Muscle layer of colon (tissue), 2 donors: Measurements from ENCODE around the gene ACOXL.

Experiments used
- H3K27ac ChIP-seq: one replicate; pipeline ENCODE4 v1.7.0; 2013; ENCODE audit warnings: low read depth, mild to moderate bottlenecking, low read length, moderate library complexity
- H3K27me3 ChIP-seq, 2 donors: one replicate each; pipeline ENCODE4 v1.7.0; 2013; ENCODE audit warnings: low read length in 2 of 2, mild to moderate bottlenecking in 2 of 2; ENCODE audit not compliant: insufficient read depth in 2 of 2, control insufficient read depth in 1 of 2
- H3K36me3 ChIP-seq: one replicate; pipeline ENCODE4 v1.7.0; 2013; ENCODE audit warnings: mild to moderate bottlenecking, low read length; ENCODE audit not compliant: insufficient read depth
- H3K4me1 ChIP-seq: one replicate; pipeline ENCODE4 v1.7.0; 2013; ENCODE audit warnings: mild to moderate bottlenecking, low read length; ENCODE audit not compliant: insufficient read depth
- H3K4me3 ChIP-seq, 2 donors: one replicate each; pipeline ENCODE4 v1.7.0; 2013; ENCODE audit warnings: low read length in 2 of 2, low read depth in 1 of 2, mild to moderate bottlenecking in 1 of 2, moderate library complexity in 1 of 2
- H3K9ac ChIP-seq: one replicate; pipeline ENCODE4 v1.7.0; 2013; ENCODE audit warnings: low read length
- H3K9me3 ChIP-seq: one replicate; pipeline ENCODE4 v1.7.0; 2013; ENCODE audit warnings: mild to moderate bottlenecking, low read length
- donor health status: abdominal sarcoma.
- donor health status: Adenocarcinoma of cecum.

ACOXL gene

DNA sequence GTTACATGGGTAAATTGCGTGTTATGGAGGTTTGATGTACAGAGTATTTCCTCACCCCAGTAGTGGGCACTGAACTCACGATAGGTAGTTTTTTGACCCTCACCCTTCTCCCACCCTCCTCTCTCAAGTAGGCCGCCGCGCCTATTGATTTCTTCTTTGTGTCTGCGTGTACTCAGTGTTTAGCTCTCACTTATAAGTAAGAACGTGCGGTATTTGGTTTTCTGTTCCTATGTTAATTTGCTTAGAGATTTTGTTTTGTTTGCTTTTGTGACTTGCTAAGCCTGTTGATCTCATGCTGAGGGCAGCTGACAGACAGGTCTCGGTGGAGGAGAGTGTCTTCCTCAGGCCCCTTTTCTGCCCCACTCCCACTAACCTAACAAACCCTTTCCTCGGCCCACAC, 36.2 kb downstream of the ACOXL start:
- no peaks in the 10 kb centered on the region for H3K9me3 ChIP-seq
- no peak overlapping the region for H3K9ac ChIP-seq
- H3K27me3 ChIP-seq: no peaks in the 10 kb centered on the region
- H3K4me3 ChIP-seq: no peak overlapping the region
- H3K36me3 ChIP-seq: no peaks in the 10 kb centered on the region
- no peak overlapping the region for H3K27ac ChIP-seq
- H3K4me1 ChIP-seq: peaks cover 30% of the 10 kb centered on the region

DNA sequence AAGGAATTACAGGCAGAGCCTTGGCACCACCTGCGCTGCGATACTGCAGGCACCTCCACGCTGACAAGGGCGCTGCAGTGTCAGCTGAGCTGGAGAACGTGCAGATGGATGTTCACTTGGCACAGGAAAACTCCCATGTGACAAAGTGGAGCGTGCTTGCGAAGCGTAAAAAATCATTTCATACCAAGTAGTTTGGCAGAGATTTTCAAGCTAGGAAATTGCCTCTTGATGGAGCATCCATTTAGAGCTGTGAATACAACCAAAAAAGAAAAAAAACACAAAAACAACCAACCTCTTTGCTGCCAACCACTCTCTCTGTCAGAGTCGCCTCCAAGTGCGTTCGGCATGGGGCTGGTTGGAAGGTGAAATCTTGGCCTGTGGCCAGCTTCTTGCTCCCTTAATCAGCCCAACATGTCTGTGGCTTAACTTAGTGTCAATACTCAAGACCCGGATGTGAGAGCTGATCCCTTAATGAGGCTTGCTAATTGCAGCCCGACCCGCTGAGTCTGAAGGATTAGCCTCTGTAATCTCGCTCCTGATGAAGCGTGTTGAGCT, 38.1 kb downstream of the ACOXL start:
- Histone ChIP-seq H3K4me1 (peaks cover 36% of the 10 kb centered on the region), H3K27ac (no peak overlapping the region), H3K4me3 (peak overlapping the region in 1 of 2 donors; percentile 10)

DNA sequence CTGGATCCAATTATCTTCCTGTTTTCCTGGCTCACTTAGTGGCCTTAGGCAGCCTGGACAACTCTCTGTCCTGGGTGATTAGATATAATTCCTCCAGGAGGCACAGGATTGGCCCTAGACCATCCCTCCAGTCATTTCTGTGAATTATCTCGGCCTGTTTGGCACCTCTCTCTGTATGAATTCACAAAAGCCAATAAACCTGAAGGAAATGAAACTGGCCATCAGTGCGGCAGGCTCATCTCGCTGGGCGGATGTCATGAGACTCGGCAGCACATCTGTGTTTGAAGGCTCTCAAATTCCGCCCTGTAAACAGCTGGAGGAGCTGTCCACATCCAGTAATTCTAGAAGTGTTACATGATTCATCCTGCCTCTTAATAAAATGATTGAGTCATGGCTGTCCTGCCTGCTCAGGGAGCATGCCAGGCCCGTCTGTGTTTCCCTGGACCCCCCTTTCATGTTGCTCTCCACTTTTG, 38.6 kb downstream of the ACOXL start:
- no peaks in the 10 kb centered on the region for H3K36me3 ChIP-seq
- H3K9ac ChIP-seq: no peak overlapping the region
- H3K27me3 ChIP-seq: no peaks in the 10 kb centered on the region
- peak overlapping the region in 1 of 2 donors; percentile 10 for H3K4me3 ChIP-seq
- peaks cover 36% of the 10 kb centered on the region for H3K4me1 ChIP-seq
- no peak overlapping the region for H3K27ac ChIP-seq
- no peaks in the 10 kb centered on the region for H3K9me3 ChIP-seq

More for the DNA sequence above, 38.1 kb downstream of the ACOXL start:
- Histone ChIP-seq H3K9me3 (no peaks in the 10 kb centered on the region), H3K9ac (no peak overlapping the region), H3K36me3 (no peaks in the 10 kb centered on the region), H3K27me3 (no peaks in the 10 kb centered on the region)

DNA sequence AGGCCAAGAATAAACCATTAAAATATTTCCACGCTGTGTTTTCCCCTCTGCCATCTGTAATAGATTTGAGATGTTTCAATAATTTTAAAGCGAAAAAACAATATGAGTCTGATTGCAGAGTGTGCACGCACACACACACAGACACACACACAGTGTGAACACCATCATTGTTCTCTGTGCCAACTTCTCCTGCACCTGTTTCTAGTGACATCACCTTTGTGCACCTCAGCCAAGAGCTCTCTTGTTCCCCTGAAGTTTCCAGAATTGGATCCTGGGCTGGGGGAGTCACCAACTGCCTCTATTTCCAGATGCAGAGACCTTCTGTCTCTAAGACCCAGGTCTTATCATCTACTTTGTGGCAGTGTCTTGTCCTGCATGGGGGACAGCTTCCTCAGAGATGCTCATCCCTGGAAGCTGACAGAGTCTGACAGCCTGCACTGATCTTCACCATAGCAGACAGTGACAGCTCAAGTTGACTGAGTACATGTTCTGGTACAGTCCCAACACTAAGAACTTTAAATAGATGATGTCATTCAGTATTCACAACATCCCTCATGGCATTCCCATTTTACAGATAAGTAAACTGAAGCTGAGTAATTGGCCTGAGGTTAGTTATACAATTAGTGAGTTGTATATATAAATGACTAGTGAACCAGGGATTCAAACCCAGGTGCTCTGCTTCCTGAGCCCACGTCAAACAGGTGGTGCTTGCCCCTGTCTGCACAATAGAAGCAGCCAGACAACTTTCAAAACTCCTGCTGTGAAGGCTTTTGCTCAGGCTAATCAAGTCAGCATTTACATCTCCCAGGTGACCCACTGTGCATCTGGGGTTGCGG, 39.4 kb downstream of the ACOXL start:
- no peaks in the 10 kb centered on the region for H3K27me3 ChIP-seq
- no peaks in the 10 kb centered on the region for H3K36me3 ChIP-seq
- H3K9me3 ChIP-seq: no peaks in the 10 kb centered on the region
- H3K4me3 ChIP-seq: no peak overlapping the region
- peaks cover 36% of the 10 kb centered on the region for H3K4me1 ChIP-seq
- no peak overlapping the region for H3K27ac ChIP-seq
- H3K9ac ChIP-seq: no peak overlapping the region

DNA sequence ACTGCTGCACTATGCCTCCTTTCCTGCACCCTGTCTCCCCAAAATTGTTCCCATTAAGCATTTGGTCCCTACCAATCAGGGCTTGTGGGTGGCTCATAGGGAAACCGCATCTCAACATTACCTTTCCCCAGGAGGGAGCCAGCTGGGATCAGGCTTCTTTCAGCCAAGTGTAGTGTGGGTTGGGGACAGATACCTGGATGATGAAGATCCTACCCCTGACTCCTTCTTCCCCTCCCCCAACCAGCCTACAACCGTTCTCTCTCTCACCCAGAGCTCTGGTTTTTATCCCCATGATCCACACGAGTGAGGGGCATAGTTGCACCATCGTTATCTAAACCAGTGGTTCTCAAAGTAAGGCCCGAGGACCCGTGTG, 40.0 kb downstream of the ACOXL start:
- H3K4me1 ChIP-seq: peaks cover 36% of the 10 kb centered on the region
- no peak overlapping the region for H3K9ac ChIP-seq
- H3K9me3 ChIP-seq: no peaks in the 10 kb centered on the region
- H3K36me3 ChIP-seq: no peaks in the 10 kb centered on the region
- H3K27me3 ChIP-seq: no peaks in the 10 kb centered on the region
- H3K27ac ChIP-seq: no peak overlapping the region
- H3K4me3 ChIP-seq: no peak overlapping the region

DNA sequence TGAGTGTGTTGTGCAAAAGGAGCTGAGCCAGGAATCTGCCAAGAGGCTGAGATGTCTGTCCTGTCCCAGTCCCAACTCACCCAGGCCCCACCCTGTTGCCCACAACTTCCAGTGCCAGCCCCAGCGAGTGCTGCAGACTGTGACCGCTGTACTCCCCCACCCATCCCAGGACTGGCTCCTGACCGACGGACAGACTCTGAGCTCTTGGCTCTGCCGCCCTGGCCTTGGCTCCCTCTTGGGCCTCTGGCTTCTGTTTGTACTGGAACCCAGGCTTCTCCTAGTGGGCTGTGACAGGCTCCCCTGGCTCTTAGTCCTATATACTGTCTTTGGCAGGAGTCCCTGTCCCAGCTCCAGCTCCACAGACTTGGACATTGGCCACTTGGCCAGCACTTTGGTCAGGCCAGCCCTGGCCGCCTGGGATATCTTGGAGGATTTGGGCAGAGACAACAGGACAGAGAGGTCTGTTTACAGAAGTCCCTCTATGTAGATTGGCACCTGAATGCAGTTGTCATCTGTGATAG, 41.1 kb downstream of the ACOXL start:
- Histone ChIP-seq H3K36me3 (no peaks in the 10 kb centered on the region), H3K9ac (no peak overlapping the region), H3K4me3 (no peak overlapping the region), H3K27me3 (no peaks in the 10 kb centered on the region), H3K27ac (no peak overlapping the region), H3K9me3 (no peaks in the 10 kb centered on the region), H3K4me1 (peaks cover 36% of the 10 kb centered on the region)

DNA sequence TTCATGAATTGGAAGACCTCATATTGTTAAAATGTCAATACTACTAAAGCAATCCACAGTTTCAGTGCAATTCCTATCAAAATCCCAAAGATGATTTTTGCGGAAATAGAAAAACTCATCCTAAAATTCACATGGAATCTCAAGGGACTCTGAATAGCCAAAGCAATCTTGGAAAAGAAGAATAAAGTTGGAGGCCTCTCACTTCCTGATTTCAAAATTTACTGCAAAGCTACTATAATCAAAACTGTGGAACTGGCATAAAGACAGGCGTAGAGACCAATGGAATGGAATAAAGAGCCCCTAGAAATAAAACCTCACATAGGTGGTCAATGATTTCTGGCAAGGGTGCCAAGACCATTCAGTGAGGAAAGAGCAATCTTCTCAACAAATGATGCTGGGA, 42.3 kb downstream of the ACOXL start:
- Histone ChIP-seq H3K27me3 (no peaks in the 10 kb centered on the region), H3K9me3 (no peaks in the 10 kb centered on the region), H3K27ac (no peak overlapping the region), H3K9ac (no peak overlapping the region), H3K4me3 (no peak overlapping the region), H3K4me1 (peaks cover 36% of the 10 kb centered on the region), H3K36me3 (no peaks in the 10 kb centered on the region)

DNA sequence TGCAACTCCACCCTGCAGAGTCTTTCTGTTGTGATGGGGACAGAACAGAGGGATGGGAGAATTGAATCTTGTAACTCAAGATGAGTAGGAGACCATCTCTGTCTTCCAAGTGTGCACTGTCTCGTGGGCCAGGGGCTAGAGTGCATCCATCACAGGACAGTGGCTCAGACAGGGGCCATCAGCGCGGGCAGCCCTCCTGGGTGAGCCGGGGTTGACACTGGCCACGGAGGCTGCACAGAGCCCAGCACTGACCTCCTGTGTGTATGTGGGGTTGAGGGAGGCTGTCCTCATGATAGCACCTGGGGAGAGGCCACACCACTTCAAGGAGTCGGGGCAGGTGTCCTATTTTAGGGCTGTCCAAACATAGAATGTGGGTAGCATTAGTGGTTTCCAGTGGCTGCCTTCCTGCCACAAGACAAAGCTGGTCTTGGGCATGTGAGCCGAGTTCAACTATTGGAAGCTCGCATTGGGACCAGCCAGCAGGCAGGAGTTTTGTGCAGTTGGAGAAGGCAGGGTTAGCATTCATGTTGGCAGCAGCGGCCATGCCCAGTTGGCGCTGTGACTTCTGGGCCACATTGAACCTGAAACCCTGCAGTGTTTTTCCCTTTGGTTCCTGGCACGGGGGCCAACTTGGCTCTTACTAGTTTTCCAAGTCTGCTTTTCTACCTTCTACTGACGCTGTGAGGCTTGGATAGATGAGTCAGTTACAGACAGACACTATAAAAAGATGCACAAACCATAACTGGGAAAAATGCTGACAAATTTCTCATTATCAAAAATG, 45.3 kb downstream of the ACOXL start:
- Histone ChIP-seq H3K4me3 (no peak overlapping the region), H3K36me3 (no peaks in the 10 kb centered on the region), H3K4me1 (peaks cover 12% of the 10 kb centered on the region), H3K9me3 (no peaks in the 10 kb centered on the region), H3K9ac (no peak overlapping the region), H3K27me3 (no peaks in the 10 kb centered on the region), H3K27ac (no peak overlapping the region)

DNA sequence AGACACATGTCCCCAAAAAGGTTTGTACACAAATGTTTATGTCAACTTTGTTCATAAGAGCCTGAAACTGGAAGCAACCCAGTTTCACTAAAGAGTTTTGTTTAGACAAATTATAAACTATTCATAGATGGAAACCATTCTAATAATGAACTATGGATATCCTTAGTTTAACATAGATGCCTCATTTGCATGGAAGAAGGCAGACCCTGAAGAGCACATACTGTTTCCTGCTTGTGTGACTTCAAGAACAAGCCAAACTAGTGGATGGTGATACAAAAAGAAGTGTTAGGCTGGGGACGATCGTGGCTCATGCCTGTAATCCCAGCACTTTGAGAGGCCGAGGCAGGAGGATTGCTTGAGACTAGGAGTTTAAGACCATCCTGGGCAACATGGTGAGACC, 48.1 kb downstream of the ACOXL start:
- no peak overlapping the region for H3K27ac ChIP-seq
- H3K36me3 ChIP-seq: no peaks in the 10 kb centered on the region
- H3K9ac ChIP-seq: no peak overlapping the region
- no peaks in the 10 kb centered on the region for H3K4me1 ChIP-seq
- H3K27me3 ChIP-seq: no peaks in the 10 kb centered on the region
- no peaks in the 10 kb centered on the region for H3K9me3 ChIP-seq
- no peak overlapping the region for H3K4me3 ChIP-seq

DNA sequence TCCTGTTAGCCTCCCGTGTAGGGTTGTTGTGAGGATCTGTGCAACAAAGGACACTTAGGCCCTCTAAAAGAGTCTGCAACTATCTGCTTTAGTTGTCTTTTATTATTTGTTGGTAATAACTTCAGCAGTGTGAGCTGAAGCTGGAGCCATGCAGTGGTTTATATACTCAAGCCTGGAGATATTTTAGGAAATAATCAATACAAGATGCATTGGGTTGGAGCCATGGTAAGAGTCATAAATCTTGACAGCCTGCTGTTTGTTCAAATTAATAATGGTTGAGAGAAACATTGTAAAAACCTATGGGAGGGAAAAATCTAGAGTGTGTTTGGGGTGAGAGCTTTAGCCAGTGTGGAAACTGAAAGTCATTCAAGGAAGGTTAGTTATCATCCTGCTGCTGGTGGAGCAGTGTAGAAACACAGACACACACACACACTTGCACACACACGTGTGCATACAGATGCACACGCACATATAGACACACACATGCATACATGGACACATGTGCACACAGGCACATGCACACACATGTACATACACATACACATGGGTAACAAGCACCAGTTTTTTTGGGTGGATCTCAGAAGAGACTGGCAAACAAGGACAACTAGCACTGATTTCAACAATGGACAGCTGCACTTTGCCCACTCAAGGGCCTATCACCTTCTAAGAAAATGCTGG, 51.0 kb downstream of the ACOXL start:
- Histone ChIP-seq H3K4me1 (no peaks in the 10 kb centered on the region), H3K36me3 (no peaks in the 10 kb centered on the region), H3K4me3 (no peak overlapping the region), H3K9ac (no peak overlapping the region), H3K9me3 (no peaks in the 10 kb centered on the region), H3K27me3 (no peaks in the 10 kb centered on the region), H3K27ac (no peak overlapping the region)

DNA sequence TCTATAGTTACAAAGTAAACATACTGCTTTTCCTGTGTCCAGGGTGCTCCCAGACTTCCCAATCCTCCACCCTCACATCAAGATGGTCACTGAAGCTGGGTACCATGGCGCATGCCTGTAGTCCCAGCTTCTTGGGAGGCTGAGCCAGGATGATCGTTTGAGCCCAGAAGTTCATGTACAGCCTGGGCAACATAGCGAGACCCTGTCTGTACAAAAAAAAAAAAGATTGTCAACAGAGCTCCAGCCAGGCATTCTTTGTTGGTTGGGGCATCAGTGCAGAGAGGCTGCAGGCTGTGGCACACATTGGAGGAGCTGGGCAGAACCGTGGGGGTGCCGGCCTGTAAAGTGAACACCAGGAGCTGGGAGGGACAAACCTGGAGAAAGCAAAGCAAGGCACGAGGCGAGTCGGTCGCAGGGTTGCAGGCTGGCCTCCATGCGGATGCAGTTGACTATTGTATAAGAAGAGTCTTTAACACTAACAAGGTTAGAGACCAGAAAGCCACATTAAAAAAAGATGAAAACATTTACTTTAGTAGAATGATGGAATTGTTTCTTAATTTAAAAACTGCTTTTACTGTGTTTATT, 51.8 kb downstream of the ACOXL start:
- Histone ChIP-seq H3K27ac (no peak overlapping the region), H3K27me3 (no peaks in the 10 kb centered on the region), H3K4me3 (no peak overlapping the region), H3K36me3 (no peaks in the 10 kb centered on the region), H3K9me3 (no peaks in the 10 kb centered on the region), H3K4me1 (no peaks in the 10 kb centered on the region), H3K9ac (no peak overlapping the region)
